Fibroblast of the aortic adventitia (primary cell): ENCODE data around the gene SIDT2. TPM values are rescaled to one million over a fixed set of nuclear protein-coding genes. Genes with fewer than 3 reads are reported as not detected.

Source experiments
- DNase-seq: peaks from one replicate; pipeline ENCODE4 v3.0.0-alpha.2; 2010; ENCODE audit warnings: low read depth
- H3K4me3 ChIP-seq: 2 replicates; pipeline ENCODE4 v1.5.1; 2011; ENCODE audit warnings: low read depth, mild to moderate bottlenecking, control low read depth, low read length, moderate library complexity
- total RNA-seq: library from RNA; depleted of rRNA; stranded (reverse); fragments of >200 nt; gene quantifications from 2 replicates; pipeline ENCODE4 v1.2.3, GENCODE V29; 2012; ENCODE audit warnings: low replicate concordance
- TF ChIP-seq, protein P1 (sequence below): IDR thresholded peaks from 2 replicates; pipeline ENCODE4 v1.5.1; 2011; ENCODE audit warnings: mild to moderate bottlenecking, low read length, control low read depth, inconsistent platforms; ENCODE audit not compliant: insufficient read depth

Gene SIDT2
- total RNA-seq, 1 donor: 12.9 TPM

DNA sequence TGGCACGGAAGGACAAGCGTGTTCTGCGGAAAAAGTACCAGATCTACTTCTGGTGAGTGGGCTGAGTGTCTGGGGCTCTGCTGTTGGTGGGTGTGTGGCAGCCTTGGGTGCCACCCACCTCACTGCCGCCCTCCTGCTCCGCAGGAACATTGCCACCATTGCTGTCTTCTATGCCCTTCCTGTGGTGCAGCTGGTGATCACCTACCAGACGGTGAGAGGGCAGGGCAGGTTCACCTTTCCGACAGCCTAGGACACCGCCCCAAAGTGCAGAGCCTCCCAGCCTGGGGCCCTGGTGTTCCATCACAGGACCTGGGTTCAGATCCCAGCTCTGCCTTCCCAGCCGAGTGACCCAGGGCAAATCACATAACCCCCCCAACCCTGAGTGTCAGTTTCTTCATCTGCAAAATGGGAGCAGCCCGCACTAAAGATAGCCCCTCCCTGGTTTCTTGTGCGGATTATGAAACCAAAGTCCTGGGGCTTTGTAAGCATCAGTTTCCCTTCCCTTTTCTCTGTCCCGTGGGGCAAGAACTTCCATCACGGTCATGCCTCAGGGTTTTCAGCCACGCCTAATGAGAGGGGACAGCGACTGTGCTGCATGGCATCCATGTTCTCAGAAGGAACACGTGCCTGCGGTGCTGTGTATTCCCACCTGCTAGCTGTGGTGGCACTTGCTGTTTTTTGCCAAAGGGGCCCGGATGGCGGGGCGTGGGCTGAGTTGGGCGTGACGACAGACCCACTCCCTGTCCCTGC is 10.8 kb downstream of the SIDT2 start:
- DNase-seq: no peak
- H3K4me3 ChIP-seq: no peak overlapping the region
- TF ChIP-seq, protein P1, sequence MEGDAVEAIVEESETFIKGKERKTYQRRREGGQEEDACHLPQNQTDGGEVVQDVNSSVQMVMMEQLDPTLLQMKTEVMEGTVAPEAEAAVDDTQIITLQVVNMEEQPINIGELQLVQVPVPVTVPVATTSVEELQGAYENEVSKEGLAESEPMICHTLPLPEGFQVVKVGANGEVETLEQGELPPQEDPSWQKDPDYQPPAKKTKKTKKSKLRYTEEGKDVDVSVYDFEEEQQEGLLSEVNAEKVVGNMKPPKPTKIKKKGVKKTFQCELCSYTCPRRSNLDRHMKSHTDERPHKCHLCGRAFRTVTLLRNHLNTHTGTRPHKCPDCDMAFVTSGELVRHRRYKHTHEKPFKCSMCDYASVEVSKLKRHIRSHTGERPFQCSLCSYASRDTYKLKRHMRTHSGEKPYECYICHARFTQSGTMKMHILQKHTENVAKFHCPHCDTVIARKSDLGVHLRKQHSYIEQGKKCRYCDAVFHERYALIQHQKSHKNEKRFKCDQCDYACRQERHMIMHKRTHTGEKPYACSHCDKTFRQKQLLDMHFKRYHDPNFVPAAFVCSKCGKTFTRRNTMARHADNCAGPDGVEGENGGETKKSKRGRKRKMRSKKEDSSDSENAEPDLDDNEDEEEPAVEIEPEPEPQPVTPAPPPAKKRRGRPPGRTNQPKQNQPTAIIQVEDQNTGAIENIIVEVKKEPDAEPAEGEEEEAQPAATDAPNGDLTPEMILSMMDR: no peak

DNA sequence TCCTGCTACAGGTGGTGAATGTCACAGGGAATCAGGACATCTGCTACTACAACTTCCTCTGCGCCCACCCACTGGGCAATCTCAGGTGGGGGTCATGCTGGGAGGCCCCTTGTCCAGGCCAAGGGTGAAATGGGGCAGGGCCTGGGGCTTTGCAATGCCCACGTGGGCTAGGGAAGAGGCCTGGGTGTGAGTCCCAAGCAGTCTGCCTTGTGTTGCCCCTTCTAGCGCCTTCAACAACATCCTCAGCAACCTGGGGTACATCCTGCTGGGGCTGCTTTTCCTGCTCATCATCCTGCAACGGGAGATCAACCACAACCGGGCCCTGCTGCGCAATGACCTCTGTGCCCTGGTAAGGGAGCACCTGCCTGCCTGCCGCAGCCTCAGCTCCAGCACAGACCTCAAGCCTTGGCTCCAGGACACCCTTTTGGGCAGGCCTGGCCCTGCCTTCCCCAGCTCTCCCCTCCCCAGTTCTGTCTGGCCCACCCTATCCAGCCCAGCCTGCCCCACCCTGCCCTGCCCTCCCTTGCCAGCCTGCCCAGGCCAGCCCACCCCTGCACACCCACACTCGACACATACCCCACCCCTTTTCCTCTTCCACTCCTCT is 11.5 kb downstream of the SIDT2 start:
- TF ChIP-seq, protein P1: no peak
- no peak for DNase-seq
- no peak overlapping the region for H3K4me3 ChIP-seq

DNA sequence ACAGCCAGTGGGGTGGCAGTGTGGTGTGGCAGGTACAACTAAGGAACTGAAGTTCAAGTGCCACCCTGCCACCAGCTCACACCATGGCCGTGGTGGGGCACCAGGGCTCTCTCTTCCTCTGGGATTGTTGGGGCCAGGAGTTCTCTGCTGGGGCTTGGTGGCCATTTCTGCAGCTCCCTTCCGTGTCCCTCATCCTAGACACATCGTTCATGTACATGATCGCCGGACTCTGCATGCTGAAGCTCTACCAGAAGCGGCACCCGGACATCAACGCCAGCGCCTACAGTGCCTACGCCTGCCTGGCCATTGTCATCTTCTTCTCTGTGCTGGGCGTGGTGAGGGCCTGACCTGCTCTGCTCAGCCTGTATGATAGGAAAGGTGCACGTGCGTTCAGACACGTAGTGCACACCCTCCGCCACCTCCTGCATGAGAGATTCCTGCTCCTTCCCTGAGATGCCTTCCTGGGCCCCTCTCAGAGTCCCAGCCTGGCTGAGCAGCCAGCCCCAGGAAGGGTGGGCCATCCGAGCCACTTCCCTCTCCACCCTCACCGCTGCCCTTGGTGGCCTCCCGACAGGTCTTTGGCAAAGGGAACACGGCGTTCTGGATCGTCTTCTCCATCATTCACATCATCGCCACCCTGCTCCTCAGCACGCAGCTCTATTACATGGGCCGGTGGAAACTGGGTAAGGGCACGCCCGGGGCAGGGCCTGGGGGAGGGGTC is 13.3 kb downstream of the SIDT2 start:
- TF ChIP-seq, protein P1: no peak
- H3K4me3 ChIP-seq: no peak overlapping the region
- no peak for DNase-seq

DNA sequence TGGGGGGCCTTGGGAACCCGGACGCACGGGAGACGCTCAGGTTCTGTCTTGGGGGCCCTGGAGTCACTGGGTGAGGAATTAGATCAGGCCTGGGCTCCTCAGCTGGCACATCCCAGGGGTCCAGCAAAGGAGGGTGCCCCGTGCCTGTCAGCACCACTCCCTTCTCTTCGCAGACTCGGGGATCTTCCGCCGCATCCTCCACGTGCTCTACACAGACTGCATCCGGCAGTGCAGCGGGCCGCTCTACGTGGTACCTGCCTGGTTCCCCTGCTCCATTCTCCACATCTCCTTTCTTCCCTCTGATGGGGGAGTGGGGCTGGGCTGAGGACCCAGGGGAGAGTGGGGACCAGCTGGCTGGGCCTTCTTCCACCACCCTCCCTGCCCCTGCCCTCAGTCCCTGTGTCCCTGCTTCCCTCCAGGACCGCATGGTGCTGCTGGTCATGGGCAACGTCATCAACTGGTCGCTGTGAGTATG is 13.9 kb downstream of the SIDT2 start:
- TF ChIP-seq, protein P1: no peak
- DNase-seq: no peak
- no peak overlapping the region for H3K4me3 ChIP-seq

DNA sequence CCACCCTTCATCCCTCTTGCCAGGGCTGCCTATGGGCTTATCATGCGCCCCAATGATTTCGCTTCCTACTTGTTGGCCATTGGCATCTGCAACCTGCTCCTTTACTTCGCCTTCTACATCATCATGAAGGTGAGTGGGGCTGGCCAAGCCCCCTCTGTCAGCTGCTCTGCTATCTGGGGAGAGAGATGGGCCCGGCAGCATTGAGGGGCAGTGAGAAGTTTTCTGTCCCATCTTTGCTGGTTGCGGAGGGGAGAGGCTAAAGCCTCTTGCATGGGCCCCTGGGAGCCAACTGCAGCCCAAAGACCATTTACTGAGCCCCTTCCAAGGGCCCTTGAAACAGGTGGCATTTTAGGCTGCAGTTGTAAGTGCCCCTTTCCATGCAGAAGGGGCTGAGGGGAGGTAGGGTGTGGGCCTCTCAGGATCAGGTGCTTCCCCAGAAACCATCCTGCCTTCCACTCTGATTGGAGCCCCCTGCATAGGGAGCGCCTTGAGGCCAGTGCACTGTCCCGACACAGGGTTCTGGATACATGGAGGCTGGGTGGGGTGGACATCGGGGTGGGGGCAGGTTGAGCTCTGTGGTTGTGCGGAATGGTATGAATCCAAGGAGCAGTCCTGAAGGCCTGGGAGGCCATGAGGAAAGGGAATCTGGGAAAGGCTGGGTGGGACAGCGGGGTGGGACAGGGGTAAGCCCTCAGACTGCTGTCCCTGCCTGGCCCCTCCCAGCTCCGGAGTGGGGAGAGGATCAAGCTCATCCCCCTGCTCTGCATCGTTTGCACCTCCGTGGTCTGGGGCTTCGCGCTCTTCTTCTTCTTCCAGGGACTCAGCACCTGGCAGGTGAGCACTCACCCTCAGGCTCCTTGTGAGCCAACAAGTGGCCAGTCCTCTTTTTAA is 14.8 kb downstream of the SIDT2 start:
- no peak for DNase-seq
- no peak overlapping the region for H3K4me3 ChIP-seq
- TF ChIP-seq, protein P1: no peak

DNA sequence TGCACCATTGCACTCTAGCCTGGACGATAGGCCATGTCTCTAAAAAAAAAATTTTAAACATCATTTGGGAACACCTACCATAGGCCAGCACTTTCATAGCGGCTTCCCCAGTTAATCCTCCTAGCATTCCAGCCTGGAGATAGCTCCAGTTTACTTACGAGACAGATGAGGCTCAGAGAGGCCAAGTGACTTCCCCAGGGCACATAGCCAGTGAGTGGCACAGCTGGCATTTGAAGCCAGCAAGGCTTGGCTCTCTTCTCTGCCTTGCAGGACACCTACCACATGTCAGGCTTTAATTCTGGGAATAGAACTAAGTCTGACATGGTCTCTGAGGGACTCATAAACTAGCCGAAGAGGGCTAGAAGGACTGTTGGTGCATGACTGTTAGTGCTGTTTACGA is 15.7 kb downstream of the SIDT2 start:
- no peak overlapping the region for H3K4me3 ChIP-seq
- DNase-seq: no peak
- TF ChIP-seq, protein P1: no peak
